ENCODE measurements around the gene LTBP2.

The LTBP2 gene

GRCh38 chr14:74611650-74612349, at the start of gene LTBP2:
Gene LTBP2 (minus strand): TSS chr14:74612237. CDS start chr14:74611944, 293 bp downstream.
- DNase-seq, result no peak

- no peak for DNase-seq
These were observed 48.8 kb upstream of the LTBP2 start for GRCh38 chr14:74660863-74661262.

GRCh38 chr14:74660167-74660566, 48.1 kb upstream of the LTBP2 start:
- DNase-seq, result no peak

- no peak for DNase-seq
These were observed 46.6 kb upstream of the LTBP2 start for GRCh38 chr14:74658535-74659131.

- no peak for DNase-seq
These were observed 44.9 kb upstream of the LTBP2 start for GRCh38 chr14:74656964-74657363.

- no peak for DNase-seq
These were observed 43.8 kb upstream of the LTBP2 start for GRCh38 chr14:74655599-74656395.

- DNase-seq, result no peak
These were observed 42.9 kb upstream of the LTBP2 start for GRCh38 chr14:74654931-74655330.

- no peak for DNase-seq
These were observed 41.5 kb upstream of the LTBP2 start for GRCh38 chr14:74653386-74654138.

- no peak for DNase-seq
These were observed 40.5 kb upstream of the LTBP2 start for GRCh38 chr14:74652541-74652940.

- no peak for DNase-seq
These were observed 39.1 kb upstream of the LTBP2 start for GRCh38 chr14:74650927-74651686.

- DNase-seq, result no peak
These were observed 37.6 kb upstream of the LTBP2 start for GRCh38 chr14:74649673-74650072.

- no peak for DNase-seq
These were observed 37.1 kb upstream of the LTBP2 start for GRCh38 chr14:74649167-74649566.

- no peak for DNase-seq
These were observed 36.6 kb upstream of the LTBP2 start for GRCh38 chr14:74648601-74649000.

GRCh38 chr14:74647678-74648461, 35.8 kb upstream of the LTBP2 start:
- DNase-seq, result no peak

- DNase-seq, result no peak
These were observed 35.1 kb upstream of the LTBP2 start for GRCh38 chr14:74647061-74647677.

GRCh38 chr14:74645756-74646470, 33.9 kb upstream of the LTBP2 start:
- DNase-seq, result no peak

- DNase-seq, result no peak
These were observed 33.2 kb upstream of the LTBP2 start for GRCh38 chr14:74645244-74645643.

GRCh38 chr14:74641601-74642391, 29.8 kb upstream of the LTBP2 start:
- no peak for DNase-seq

- DNase-seq, result no peak
These were observed 26.9 kb upstream of the LTBP2 start for GRCh38 chr14:74638966-74639365.

GRCh38 chr14:74638066-74638465, 26.0 kb upstream of the LTBP2 start:
- no peak for DNase-seq

Data from stimulated activated CD4-positive, alpha-beta T cell treated with anti-CD3 and anti-CD28 coated beads, Interleukin-1b, Interleukin-23, amount 100 ng/mL, for 48 hours (primary cell).